Measurements from ENCODE around the gene SIDT2. TPM values are rescaled to one million over a fixed set of nuclear protein-coding genes. Genes with fewer than 3 reads are reported as not detected.

Gene SIDT2
- total and polyA plus RNA-seq, 3 donors from 2014 or later: 69.5 to 129 (median 93.8) TPM

GRCh38 chr11:117183724-117184349 is 5.3 kb downstream of the SIDT2 start:
- DNase-seq: peak; percentile 9
- Histone ChIP-seq H3K36me3 (ENCODE audit: low read depth, missing control alignments) (no peaks in the 10 kb centered on the region), H3K27me3 (no peaks in the 10 kb centered on the region), H3K4me1 (peaks cover 30% of the 10 kb centered on the region), H3K27ac (no peak overlapping the region), H3K4me3 (no peak overlapping the region), H3K9me3 (no peaks in the 10 kb centered on the region)
- TF ChIP-seq POLR2A (IDR thresholded peaks at IDR 0.05): no peak
- intact Hi-C loops (cut with DNase I; ENCODE audit: low total_unique reads): no loop called here
- 89 to 92% methylated on average over 11 of the region's 11 CpGs for WGBS, 2 donors

DNA sequence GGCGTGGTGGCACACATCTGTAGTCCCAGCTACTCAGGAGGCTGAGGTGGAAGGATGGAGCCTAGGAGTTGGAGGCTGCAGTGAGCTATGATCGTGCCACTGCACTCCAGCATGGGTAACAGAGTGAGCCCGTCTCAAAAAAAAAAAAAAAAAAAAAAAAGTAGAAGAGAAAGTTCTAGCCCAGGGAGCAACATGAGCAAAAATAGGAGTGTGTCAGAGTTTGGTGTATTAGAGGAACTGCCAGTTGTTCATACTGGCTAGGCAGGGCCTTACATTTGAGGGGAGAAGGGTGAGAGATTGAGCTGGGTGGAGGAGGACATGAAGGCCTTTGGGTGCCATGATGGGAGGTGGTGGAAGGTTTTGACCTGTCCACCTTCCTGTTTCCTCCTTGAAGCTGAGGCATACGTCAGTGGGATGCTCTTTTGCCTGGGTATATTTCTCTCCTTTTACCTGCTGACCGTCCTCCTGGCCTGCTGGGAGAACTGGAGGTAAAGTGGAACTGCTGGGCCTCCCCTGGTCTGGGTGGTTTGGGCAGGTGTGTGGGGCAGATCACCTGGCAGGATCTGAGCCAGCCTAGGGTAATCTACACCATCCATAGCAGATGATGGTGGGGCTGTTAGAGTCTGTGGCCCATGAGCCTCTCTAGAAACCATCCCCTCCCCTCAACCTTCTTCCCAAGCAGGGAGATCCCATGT is 7.3 kb downstream of the SIDT2 start:
- Histone ChIP-seq H3K9me3 (no peaks in the 10 kb centered on the region), H3K4me1 (peaks cover 19% of the 10 kb centered on the region), H3K36me3 (ENCODE audit: low read depth, missing control alignments) (no peaks in the 10 kb centered on the region), H3K4me3 (no peak overlapping the region), H3K27ac (peak overlapping the region in 1 of 2 donors; percentile 79), H3K27me3 (no peaks in the 10 kb centered on the region)
- WGBS, 2 donors: 86 to 90% methylated on average over 5 of the region's 5 CpGs
- TF ChIP-seq POLR2A (IDR thresholded peaks at IDR 0.05) (no peak), CTCF (IDR thresholded peaks at IDR 0.05) (no peak)
- DNase-seq: peak; percentile 12
- intact Hi-C loops (cut with DNase I; ENCODE audit: low total_unique reads): no loop called here

- H3K4me3 ChIP-seq: no peak overlapping the region
- no peak for DNase-seq
- H3K9me3 ChIP-seq: no peaks in the 10 kb centered on the region
- WGBS, 2 donors: 91 to 97% methylated on average over 4 of the region's 4 CpGs
- no peaks in the 10 kb centered on the region for H3K36me3 ChIP-seq (ENCODE audit: low read depth, missing control alignments)
- peak overlapping the region in 1 of 2 donors; percentile 79 for H3K27ac ChIP-seq
- TF ChIP-seq CTCF (IDR thresholded peaks at IDR 0.05) (no peak), POLR2A (IDR thresholded peaks at IDR 0.05) (no peak)
- intact Hi-C loops (cut with DNase I; ENCODE audit: low total_unique reads): no loop called here
- no peaks in the 10 kb centered on the region for H3K27me3 ChIP-seq
- H3K4me1 ChIP-seq: peaks cover 17% of the 10 kb centered on the region
These were observed 7.9 kb downstream of the SIDT2 start for GRCh38 chr11:117186431-117186761.

DNA sequence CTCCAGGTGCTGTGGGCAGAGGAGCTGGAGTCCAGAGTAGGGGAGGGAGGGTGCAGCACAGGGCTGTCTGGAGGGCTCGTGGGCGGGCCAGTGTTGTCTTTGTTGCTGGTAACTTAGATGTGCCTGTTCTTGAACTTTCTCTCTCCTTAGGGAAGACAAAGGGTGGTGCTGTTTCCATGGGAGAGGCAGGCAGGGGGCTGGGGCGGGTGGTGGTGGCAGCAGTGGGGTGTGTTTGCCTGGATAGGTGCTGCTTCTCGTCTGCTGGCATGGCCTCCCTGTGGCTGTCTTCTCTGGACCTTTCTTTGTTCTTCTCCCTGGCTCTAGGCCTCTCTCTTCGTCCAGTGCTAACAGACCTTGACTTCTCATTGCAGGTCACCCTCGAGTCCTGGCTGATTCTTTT is 8.5 kb downstream of the SIDT2 start:
- Histone ChIP-seq H3K27me3 (no peaks in the 10 kb centered on the region), H3K9me3 (no peaks in the 10 kb centered on the region), H3K4me3 (no peak overlapping the region), H3K36me3 (ENCODE audit: low read depth, missing control alignments) (no peaks in the 10 kb centered on the region), H3K4me1 (peaks cover 17% of the 10 kb centered on the region), H3K27ac (peak overlapping the region; percentile 72 to 79)
- peak; percentile 52 for DNase-seq
- 39 to 56% methylated on average over 3 to 6 of the region's 6 CpGs for WGBS, 2 donors
- intact Hi-C loops (cut with DNase I; ENCODE audit: low total_unique reads): no loop called here
- no peak for TF ChIP-seq CTCF (IDR thresholded peaks at IDR 0.05)
- no peak for TF ChIP-seq POLR2A (IDR thresholded peaks at IDR 0.05)

DNA sequence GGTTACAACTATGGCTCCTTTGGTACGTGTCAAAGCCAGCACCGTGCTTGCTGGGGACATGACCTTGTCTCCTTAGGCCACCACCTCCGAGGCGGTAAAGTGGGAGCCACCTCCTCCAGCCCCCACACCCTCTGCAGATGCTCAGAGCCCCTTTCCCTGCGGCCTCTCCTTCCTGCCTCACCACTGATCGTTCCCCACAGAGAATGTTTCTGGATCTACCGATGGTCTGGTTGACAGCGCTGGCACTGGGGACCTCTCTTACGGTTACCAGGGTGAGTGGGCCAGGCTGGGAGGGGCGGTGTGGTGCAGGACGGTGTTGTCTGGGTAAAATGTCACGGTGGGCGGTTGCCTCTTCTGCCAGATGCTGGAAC is 8.9 kb downstream of the SIDT2 start:
- Histone ChIP-seq H3K4me3 (no peak overlapping the region), H3K27me3 (no peaks in the 10 kb centered on the region), H3K4me1 (peaks cover 17% of the 10 kb centered on the region), H3K9me3 (no peaks in the 10 kb centered on the region), H3K27ac (peak overlapping the region; percentile 72 to 79), H3K36me3 (ENCODE audit: low read depth, missing control alignments) (no peaks in the 10 kb centered on the region)
- WGBS, 2 donors: 59 to 65% methylated on average over 8 to 13 of the region's 13 CpGs
- DNase-seq: no peak
- TF ChIP-seq CTCF (IDR thresholded peaks at IDR 0.05) (no peak), POLR2A (IDR thresholded peaks at IDR 0.05) (no peak)
- intact Hi-C loops (cut with DNase I; ENCODE audit: low total_unique reads): no loop called here

Data from testis (tissue), 3 donors.